NCI-H2029 (cell line): Measurements from ENCODE around the gene GPR176.

Experiments
- DNase-seq: peaks from one replicate; lab custom pipeline; 2025; lab: John Stamatoyannopoulos, UW

GPR176 gene

GRCh38 chr15:39782441-39783138 is 137.5 kb downstream of the GPR176 start, which contains the start of gene FSIP1:
FSIP1 (minus strand) TSS chr15:39782841; CDS start chr15:39776524, 6,317 bp downstream.
- DNase-seq, result peak; percentile 71

DNA sequence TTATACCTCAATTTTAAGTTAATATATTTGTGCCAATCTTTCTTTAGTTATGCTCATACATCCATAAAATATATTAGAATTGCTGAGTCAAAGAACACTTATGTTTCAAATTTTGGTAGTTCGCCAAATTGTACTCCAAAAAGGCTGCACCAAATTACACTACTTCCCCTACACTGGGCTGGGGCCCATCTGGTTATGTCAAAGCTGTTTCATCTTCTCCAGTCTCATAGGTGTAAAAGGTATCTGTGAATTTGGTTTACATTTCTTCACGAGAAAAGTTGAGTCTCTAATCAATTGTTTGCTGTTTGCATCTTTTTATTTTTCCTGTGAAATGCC is 138.1 kb downstream of the GPR176 start:
- no peak for DNase-seq

GRCh38 chr15:39781147-39781966 is 138.7 kb downstream of the GPR176 start:
- no peak for DNase-seq

GRCh38 chr15:39778021-39778420 is 142.0 kb downstream of the GPR176 start:
- DNase-seq, result no peak

GRCh38 chr15:39777496-39777895 is 142.6 kb downstream of the GPR176 start:
- no peak for DNase-seq

GRCh38 chr15:39776068-39776467 is 144.0 kb downstream of the GPR176 start:
- no peak for DNase-seq

GRCh38 chr15:39774688-39775267 is 145.3 kb downstream of the GPR176 start:
- no peak for DNase-seq

- DNase-seq, result no peak
Measured at GRCh38 chr15:39770748-39771689, 149.0 kb downstream of the GPR176 start.

DNA sequence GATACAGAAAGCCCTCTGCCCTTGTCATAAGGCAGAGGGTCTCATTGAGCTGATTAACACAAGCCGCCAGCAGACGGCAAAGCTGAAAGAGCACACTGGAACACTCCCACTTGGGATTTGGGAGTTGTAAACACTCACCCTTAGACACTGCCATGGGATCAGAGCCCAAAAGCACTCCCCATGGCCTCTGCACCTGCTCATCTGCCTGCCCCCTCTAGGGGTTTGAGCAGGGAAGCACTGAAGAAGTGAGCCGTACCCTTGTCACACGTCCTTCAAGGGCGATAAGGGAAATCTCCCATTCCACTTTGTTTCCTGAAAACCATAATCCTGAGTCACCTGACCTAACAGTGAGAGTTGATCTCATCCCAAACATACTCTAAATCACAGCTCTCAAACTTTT is 152.1 kb downstream of the GPR176 start:
- DNase-seq, result no peak

- DNase-seq, result no peak
Measured at GRCh38 chr15:39761006-39761405, 159.1 kb downstream of the GPR176 start.

DNA sequence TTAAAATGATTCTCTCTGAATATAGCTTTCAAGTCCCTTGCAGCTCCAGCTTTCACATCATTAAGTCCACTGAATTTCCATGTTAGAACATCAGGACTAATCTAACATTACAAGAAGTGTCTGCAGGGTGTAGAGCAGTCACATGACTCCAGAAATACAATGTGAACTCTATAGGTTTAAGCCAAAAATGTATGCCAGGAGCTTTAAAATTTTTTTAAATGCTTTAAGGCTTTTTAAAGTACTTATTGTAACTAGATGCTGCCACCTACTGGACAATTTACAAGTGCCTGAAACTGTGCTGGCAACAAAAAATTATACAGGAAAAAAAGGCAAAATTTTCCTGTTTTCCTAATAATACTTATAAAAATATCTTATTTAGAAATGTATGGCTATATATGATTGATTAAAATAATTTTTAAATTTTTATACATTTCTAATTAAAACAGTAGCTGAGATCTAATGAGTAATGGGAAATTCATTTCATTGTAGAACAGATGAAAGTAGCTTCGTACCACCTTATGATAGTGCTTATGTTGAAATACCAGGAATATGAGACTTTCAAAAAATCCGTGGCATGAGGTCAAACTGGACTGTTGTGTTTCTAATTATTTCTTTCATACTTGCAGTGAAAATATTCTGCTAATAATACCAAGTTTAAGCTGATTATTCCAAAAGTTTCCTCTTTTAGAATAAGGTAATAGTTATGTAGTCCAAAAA is 163.1 kb downstream of the GPR176 start:
- DNase-seq, result peak; percentile 11

DNA sequence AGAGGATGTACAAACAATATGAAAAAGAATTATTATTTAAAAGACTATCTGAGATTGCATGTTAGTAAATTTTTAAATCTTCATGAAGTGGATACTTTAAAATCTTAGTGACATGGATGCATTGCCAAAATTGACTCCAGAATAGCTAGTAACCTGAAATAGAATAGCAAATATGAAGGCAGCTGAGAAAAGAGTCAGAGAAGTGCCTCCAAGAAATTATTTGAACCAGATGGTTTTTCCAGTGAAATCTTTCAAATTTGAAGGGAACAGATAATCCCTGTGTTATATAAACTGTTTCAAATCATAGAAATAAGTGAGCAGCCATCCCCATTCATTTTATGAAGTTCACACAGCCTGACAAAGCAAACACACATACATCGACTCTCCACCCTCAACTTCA is 167.1 kb downstream of the GPR176 start:
- DNase-seq, result no peak

DNA sequence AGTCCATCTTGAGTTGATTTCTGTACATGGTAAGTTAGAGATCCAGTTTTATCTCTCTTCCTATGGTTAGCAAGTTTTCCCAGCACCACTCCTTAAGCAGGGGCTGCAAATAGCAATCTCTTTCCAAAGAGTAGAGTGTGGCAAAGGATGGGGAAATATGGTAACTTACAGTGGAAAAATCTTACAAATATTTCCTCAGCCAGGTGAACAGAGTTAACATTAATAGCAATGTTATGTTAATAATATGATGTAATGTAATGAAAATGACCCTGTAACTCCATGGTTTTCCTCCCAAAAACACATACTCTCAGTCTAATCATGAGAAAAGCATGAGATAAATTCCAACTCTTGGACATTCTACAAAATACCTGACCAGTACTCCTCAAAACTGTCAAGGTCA is 167.8 kb downstream of the GPR176 start:
- DNase-seq, result no peak
